Activated CD4-positive, alpha-beta T cell treated with anti-CD3 and anti-CD28 coated beads, Interleukin-2, Interleukin-6, amounts not matched to agents 100 ng/mL and 50 ng/mL, durations not matched to agents 16 hours and 8 hours (primary cell): ENCODE measurements around the gene ZER1.
"Not testable (repeated sequence)": the region's sequence is repeated elsewhere in the genome, so short reads cannot be mapped to it uniquely, and the experiment has no call there.

Experiments
- DNase-seq: peaks from one replicate; pipeline ENCODE4 v3.0.0-alpha.2; 2020

Gene ZER1

GRCh38 chr9:128713941-128714573, 57.7 kb downstream of the ZER1 start:
- DNase-seq: no peak

GRCh38 chr9:128713411-128713780, 58.3 kb downstream of the ZER1 start:
- DNase-seq: no peak

GRCh38 chr9:128712451-128713410, 59.0 kb downstream of the ZER1 start:
- no peak for DNase-seq

- no peak for DNase-seq
Measured at GRCh38 chr9:128707446-128707845, 64.3 kb downstream of the ZER1 start.

GRCh38 chr9:128706671-128707381, 64.9 kb downstream of the ZER1 start:
- DNase-seq: no peak

GRCh38 chr9:128706045-128706444, 65.7 kb downstream of the ZER1 start:
- no peak for DNase-seq

- DNase-seq: no peak
Measured at GRCh38 chr9:128705051-128705965, 66.4 kb downstream of the ZER1 start.

GRCh38 chr9:128704356-128704670, 67.4 kb downstream of the ZER1 start:
- DNase-seq: no peak

- DNase-seq: no peak
Measured at GRCh38 chr9:128703616-128704355, 67.9 kb downstream of the ZER1 start.

- peak; percentile 53 for DNase-seq
Measured at GRCh38 chr9:128702949-128703615, 68.6 kb downstream of the ZER1 start.

GRCh38 chr9:128702445-128702948, 69.2 kb downstream of the ZER1 start, which contains the start of gene PKN3:
TSS of gene PKN3 (plus strand) at chr9:128702503. CDS start at chr9:128702916, 413 bp downstream.
- DNase-seq: peak; percentile 92

- no peak for DNase-seq
Measured at GRCh38 chr9:128701227-128701854, 70.4 kb downstream of the ZER1 start.

GRCh38 chr9:128699096-128699795, 72.5 kb downstream of the ZER1 start:
- not testable (repeated sequence) for DNase-seq

- DNase-seq: no peak
Measured at GRCh38 chr9:128696923-128697707, 74.6 kb downstream of the ZER1 start.

GRCh38 chr9:128694344-128694743, 77.4 kb downstream of the ZER1 start:
- DNase-seq: no peak

GRCh38 chr9:128693738-128694137, 78.0 kb downstream of the ZER1 start:
- not testable (repeated sequence) for DNase-seq

- no peak for DNase-seq
Measured at GRCh38 chr9:128690684-128691034, 81.1 kb downstream of the ZER1 start.

GRCh38 chr9:128689820-128690683, 81.7 kb downstream of the ZER1 start:
- peak; percentile 60 for DNase-seq
